ENCODE data around the gene VTN. TPM values are rescaled to one million over a fixed set of nuclear protein-coding genes. Genes with fewer than 3 reads are reported as not detected.
A peak's percentile ranks its signal among the peaks of the same experiment; 100 is the strongest.

The VTN gene
- total RNA-seq, 2 donors from 2014 or later, result 0.11 TPM; not detected in 1

DNA sequence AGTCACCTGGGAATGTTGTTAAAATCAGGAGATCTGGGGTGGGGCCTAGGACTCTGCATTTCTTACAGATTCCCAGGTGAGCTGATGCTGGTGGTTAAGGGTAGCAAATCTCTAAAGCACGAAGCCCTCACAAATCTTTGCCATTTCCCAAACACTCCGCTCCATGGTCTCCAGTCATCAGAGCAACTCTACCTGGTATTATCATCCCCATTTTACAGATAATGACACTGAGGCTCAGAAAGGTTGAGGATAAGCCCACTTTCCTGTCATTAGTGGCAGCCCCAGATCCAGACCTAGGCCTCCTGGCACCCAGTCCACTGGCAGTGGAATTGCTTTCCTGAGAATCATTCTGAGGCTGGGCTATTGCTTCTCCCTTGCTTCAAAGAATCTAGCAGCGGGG is 27.2 kb upstream of the VTN start:
- DNase-seq, result no peak
- ATAC-seq, result no peak
- intact Hi-C loops (cut with DNase I, micrococcal nuclease), result no loop called here

DNA sequence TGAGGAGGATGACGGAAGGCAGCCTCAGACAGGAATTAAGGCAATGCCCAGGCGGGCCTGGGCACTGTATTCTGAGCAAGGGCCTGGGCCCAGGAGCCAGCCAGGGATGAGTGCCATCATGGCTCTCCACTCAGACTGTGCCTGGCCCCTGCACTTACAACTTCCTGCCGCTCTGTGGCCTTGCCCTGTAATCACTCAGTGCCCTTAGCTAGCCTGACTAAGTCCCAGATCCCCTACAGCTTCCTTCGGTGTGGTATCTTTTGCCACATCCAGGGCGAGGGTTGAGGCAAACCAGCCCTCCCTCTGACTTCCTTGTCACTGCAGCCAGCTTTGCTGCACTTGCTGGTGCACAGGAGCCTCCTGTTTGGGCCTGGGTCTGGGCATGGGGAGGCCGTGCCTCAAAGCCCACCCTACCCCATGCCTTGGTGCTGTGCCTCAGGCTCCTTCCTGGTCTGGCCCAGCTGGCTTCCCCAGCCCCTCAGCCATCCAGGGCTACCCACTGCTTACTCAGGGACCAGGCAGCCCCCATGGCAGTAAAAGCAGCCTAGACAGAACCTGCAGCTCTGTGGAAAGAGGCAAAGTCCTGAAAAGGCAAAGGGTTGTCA is 26.6 kb upstream of the VTN start:
- intact Hi-C loops (cut with DNase I, micrococcal nuclease), result no loop called here
- no peak for DNase-seq
- ATAC-seq, result no peak

DNA sequence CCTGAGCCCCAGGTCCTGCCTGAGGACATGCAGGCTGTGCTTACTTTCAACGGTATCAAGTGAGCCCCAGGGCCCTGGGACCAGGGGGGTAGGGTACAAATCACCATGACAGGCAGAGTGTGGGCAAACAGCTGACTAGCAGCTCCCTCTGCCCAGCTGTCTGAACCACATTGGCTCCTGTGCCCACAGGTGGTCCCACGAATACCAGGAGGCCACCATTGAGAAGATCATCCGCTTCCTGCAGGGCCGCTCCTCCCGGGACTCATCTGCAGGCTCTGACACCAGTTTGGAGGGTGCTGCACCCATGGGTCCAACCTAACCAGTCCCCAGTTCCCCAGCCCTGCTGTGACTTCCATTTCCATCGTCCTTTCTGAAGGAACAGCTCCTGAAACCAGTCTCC is 25.9 kb upstream of the VTN start:
- ATAC-seq, result no peak

DNA sequence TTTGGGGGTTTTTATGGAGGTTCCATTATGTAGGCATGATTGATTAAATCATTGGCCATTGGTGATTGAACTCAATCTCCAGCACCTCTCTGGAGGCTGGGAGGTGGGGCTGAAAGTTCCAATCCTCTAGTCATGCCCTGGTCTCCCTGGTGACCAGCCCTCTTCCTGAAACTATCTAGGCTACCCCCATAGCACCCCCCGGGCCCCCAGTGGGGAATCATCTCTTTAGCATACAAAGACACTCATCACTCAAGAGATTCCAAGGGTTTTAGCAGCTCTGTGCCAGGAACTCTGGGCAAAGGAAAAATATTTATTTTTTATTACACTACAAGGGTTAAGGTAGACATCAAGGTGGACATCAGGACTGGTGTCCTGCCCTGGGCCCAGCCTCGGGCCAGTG is 25.3 kb upstream of the VTN start:
- intact Hi-C loops (cut with DNase I, micrococcal nuclease), result no loop called here
- ATAC-seq (no peak), DNase-seq (no peak)

More for the DNA sequence above, 25.9 kb upstream of the VTN start:
- DNase-seq, result no peak
- intact Hi-C loops (cut with DNase I, micrococcal nuclease), result no loop called here

DNA sequence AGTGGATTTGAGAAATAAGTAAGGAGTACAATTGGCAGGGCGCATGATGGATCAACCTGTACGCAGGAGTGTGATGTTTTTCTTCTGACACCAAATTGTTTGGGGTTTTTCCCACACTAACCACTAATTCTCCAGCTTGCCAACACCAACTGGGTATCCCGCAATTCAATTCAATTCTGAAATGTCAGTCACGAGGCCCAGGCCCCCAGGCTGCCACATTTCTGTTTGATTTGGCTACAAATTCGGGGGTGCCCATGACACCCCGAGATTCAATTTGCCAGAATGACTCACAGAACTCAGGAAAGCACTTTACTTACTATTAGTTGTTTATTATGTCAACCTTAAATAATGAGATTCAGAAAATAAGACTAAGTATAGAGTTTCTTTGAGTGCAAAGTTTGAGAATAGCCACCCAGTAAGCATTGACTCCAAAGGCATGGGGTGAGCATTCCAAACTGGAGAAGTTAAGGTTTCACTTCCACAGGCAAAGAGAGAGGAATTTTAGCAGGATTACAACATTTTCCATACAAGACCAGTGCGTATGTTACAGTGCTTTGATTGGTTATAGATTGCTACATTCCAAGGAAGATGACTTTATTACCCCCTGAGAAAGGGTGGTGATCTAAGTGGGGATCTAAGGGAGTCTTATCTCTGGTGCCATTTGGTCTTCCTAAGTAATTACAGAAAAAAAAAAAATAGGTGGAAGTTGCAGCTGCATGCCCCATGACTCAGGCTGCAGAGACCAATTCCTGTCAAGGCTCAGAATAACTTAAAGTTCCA is 24.4 kb upstream of the VTN start:
- no peak for ATAC-seq
- DNase-seq, result no peak
- intact Hi-C loops (cut with DNase I, micrococcal nuclease), result no loop called here

DNA sequence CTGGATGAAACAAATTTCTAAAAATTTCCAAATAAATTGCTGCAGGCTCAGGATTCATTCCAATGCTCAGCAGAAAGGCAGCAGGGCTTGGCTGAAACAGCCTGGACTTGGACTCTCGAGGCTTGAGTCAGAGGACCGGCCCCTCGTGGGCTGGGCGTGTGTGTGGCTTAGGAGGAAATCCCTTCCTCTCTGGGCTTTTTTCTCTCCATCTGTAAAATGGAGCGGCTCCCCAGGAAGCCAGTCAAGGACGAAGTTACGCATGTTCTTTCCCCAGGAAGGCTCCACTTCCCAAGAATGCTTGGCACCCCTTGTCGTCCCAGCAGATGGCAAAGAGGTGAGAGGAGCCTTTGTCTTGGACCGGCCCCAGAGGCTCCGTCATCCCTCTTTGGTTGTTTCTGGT is 22.4 kb upstream of the VTN start:
- DNase-seq, result no peak
- ATAC-seq, result no peak
- intact Hi-C loops (cut with DNase I, micrococcal nuclease), result no loop called here

DNA sequence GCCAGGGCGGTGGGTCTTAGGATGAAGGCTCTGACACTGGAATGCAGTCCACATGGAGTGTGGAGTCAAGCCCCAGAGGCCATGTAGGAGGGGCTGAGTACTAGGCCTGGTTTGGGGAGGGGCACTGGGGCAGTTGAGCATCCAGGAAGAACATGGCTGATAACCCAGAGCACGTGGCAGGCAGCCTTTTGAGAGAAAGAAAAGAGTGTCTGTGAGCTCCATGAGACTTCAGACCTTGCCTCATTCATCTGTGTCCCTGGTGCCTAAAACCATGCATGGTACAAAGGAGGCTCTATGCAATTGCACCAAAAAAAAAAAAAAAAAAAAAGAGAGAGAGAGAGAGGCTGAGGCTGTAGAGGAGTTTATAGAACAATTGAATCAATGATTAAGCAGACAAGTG is 21.3 kb upstream of the VTN start:
- intact Hi-C loops (cut with DNase I, micrococcal nuclease), result no loop called here
- DNase-seq (no peak), ATAC-seq (no peak)

DNA sequence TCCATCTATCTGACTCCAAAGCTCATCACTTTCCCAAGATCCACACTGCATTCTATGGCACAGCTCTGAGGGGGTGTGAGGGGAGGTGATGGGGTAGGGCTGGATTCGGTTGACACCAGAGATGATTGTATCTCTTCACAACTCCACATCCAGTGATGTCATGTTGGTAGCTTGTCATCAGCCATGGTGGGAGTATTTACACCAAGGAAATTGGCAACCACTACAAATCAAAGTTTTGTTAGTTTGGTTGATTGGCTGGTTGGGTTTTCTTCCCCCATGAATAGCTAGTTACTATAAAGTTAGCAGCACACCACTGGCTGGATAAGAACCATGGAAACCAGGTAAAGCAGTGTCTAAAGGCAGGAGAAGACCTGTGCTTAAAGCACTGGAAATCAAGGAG is 20.9 kb upstream of the VTN start:
- intact Hi-C loops (cut with DNase I, micrococcal nuclease), result no loop called here
- DNase-seq, result no peak
- ATAC-seq, result no peak

DNA sequence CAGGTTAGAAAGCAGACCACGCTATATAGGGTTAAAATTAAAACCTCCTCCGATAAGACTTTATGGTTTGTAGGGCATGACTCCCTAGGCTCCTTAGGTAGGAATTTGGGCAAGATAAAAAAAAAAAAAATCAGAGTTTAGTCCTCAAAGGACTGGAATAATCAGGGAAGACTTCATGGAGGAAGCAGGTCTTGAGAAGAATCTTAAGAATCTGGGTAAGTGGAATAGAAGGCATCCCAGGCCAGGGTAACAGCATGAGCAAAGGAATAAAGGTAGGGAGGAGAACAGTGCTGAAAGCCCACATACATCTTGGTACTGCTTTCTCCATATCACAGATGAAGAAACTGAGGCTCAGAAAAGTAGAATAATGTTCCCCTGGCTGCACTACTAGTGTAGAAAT is 20.5 kb upstream of the VTN start:
- intact Hi-C loops (cut with DNase I, micrococcal nuclease), result no loop called here
- ATAC-seq (no peak), DNase-seq (no peak)

DNA sequence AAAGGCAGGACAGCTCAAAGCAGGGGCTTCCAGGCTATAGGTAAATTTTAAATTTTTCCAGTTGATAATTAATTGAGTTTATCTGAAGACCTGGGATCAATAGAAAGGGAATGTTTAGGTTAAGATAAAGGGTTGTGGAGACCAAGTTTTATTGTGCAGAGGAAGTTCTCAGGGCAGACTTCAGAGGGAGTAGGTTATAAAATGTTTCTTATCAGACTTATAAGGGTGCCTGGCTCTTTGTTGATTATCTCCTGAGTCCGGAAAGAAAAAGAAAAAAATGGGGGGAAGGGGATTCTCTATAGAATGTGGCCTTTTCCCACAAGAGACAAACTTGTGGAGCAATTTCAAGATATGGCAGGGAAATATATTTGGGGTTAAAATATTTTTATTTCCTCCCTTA is 20.0 kb upstream of the VTN start:
- ATAC-seq (no peak), DNase-seq (no peak)
- intact Hi-C loops (cut with DNase I, micrococcal nuclease), result no loop called here

DNA sequence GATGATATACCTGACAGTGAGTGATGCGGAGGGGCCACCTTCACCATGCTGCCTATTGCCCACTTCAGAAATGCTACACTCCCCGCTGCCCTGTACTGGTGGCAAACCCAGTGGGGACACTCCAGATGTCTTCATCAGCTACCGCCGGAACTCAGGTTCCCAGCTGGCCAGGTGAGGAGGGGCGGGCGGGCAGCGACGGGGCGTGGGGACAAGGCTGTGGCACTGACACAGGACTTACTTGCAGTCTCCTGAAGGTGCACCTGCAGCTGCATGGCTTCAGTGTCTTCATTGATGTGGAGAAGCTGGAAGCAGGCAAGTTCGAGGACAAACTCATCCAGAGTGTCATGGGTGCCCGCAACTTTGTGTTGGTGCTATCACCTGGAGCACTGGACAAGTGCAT is 18.0 kb upstream of the VTN start:
- DNase-seq (no peak), ATAC-seq (no peak)
- intact Hi-C loops (cut with DNase I, micrococcal nuclease), result no loop called here

DNA sequence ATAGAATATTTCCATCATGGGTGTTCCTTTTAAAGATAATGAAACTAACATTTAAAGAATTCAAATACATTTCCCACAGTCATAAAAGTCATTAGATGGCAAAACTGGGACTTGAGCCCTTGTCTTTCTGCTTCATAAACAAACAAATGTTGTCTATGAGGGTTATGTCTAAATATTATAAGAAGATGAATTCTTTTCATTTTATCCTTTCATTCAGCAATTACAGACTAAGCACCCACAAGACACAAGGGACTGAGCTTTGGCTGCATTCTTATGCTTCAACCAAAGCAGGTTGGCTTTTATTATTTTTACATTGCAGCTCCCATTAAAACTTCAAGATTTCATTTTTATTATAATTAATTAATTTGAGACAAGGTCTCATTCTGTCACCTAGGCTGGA is 16.3 kb upstream of the VTN start:
- ATAC-seq, result no peak
- DNase-seq, result no peak
- intact Hi-C loops (cut with DNase I, micrococcal nuclease), result no loop called here

DNA sequence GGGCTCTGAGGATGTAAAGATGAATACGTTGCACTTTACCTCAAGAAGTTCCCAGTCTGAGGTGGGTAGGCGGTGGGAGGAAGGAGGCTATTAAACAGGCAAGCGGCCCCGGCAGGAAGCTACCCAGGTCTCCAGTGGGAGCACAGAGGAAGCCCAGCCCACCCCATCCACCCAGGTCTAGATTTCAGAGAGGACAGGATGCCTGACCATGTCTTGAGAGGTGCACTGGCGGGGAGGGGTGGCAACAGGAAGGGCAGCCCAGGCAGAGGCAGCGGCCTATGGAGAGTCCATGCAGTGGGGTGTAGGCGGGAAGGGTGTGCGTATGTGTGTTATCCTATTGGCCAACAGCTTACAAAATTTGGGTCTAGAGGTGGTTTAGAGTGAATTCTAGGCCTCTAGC is 15.3 kb upstream of the VTN start:
- DNase-seq, result peak in 1 of 2 donors; percentile 14
- intact Hi-C loops (cut with DNase I, micrococcal nuclease), result no loop called here

DNA sequence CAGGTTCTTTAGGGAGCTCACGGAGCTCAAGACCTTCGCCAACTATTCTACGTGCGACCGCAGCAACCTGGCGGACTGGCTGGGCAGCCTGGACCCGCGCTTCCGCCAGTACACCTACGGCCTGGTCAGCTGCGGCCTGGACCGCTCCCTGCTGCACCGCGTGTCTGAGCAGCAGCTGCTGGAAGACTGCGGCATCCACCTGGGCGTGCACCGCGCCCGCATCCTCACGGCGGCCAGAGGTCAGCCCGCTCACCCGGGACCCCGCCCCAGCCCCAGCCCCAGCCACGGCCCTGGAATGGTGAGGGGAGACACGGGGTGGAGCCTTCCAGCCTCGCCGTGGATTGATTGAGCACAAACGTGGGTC is 14.9 kb upstream of the VTN start:
- DNase-seq (peak; percentile 48 to 51), ATAC-seq (peak; percentile 66)
- intact Hi-C loops (cut with DNase I, micrococcal nuclease), result no loop called here

More for the DNA sequence above, 15.3 kb upstream of the VTN start:
- ATAC-seq, result no peak

DNA sequence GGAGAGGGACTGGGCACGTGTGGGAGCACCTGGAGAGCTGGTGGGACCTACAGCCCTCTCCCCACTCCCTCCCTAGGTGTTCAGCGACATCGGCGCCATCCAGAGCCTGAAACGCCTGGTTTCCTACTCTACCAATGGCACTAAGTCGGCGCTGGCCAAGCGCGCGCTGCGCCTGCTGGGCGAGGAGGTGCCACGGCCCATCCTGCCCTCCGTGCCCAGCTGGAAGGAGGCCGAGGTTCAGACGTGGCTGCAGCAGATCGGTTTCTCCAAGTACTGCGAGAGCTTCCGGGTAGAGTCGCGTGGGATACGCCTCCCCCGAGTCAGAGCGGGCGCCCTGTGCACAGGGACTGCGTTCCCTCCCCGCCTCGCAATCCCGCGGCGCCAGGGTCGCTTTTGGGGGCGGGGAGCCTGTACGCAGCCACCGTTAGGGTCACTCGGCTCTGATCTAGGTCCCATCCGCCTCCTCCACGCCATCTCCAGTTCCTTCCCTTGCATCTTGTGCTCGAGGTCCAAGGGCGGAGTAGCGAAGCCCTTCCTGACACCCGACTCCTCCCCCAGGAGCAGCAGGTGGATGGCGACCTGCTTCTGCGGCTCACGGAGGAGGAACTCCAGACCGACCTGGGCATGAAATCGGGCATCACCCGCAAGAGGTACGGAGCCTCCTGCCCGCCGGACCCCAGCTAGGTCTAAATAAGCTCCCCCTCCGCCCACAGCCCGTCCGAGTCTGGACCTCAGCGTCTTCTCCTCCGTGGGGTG is 14.4 kb upstream of the VTN start:
- ATAC-seq, result peak; percentile 93
- DNase-seq, result peak; percentile 85 to 88
- intact Hi-C loops (cut with DNase I, micrococcal nuclease), result no loop called here

DNA sequence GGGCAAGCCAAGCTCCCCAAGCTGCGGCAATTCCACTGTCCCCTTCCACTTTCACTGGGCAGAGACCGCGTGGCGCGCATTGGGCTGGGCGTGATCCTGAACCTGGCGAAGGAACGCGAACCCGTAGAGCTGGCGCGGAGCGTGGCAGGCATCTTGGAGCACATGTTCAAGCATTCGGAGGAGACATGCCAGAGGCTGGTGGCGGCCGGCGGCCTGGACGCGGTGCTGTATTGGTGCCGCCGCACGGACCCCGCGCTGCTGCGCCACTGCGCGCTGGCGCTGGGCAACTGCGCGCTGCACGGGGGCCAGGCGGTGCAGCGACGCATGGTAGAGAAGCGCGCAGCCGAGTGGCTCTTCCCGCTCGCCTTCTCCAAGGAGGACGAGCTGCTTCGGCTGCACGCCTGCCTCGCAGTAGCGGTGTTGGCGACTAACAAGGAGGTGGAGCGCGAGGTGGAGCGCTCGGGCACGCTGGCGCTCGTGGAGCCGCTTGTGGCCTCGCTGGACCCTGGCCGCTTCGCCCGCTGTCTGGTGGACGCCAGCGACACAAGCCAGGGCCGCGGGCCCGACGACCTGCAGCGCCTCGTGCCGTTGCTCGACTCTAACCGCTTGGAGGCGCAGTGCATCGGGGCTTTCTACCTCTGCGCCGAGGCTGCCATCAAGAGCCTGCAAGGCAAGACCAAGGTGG is 11.2 kb upstream of the VTN start:
- intact Hi-C loops (cut with DNase I, micrococcal nuclease), result no loop called here
- ATAC-seq (peak; percentile 23), DNase-seq (peak in 1 of 2 donors; percentile 56)

DNA sequence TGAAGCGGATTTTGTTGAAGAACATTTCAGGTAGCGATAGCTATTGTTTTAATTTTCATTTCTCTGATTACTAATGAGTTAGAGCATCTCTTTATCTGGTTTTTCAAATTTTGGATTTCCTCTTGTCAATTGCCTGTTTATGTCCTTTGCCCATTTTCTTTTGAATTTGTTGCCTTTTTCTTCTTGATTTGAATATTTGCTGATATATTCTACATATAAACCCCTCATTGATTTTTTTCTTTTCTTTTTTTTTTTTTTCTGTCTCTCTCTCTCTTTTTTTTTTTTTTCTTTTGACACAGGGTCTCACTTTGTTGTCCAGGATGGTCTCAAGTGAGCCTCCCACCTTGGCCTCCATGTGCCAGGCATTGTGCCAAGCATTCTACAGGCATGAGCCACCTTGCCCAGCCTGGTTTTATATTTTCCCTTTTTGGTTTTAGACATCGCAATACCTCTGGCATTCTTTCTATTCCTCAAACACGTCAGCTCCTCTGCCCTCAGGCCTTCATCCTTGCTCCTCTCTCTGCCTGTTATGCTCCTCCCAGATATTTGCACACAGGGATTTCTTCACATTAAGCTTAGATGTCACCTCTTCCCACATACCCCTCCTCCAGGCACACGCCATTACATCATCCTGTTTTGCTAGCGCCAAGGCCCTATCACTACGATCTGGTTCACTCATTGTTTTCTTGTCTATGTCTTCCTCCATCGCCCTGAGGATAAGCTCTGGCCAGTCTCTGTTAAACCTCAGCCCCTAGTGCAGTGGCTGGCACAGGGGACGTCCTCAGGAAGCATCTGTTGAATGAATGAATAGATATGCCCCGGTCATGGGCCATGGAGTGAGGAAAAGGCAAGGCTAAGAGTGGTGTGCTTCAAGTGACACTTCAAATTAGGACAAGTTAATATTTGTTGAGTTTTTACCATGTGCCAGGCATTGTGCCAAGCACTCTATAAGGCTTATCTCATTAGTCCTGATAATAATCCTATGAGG is 10.0 kb upstream of the VTN start:
- ATAC-seq (no peak), DNase-seq (no peak)
- intact Hi-C loops (cut with DNase I, micrococcal nuclease), result no loop called here

DNA sequence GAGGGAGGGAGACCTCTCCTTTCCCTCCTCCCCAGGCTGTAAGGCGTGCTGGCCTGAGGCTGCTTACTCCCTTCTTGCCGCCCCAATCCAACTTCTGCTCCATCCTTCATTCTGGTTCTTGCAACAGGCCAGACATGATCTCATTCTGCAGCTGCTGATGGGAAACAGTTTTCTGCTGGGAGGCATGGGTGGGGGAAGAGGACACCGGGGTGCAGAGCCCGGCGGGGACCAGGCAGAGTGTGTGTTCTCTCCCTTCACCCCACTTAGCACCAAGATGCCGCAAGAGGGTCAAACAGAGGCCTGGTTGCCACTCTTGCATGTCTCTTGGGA is 2.8 kb upstream of the VTN start:
- ATAC-seq (no peak), DNase-seq (no peak)
- intact Hi-C loops (cut with DNase I, micrococcal nuclease), result no loop called here
